Endodermal cell (in vitro differentiated cells): ENCODE data around the gene MSANTD3. TPM values are rescaled to one million over a fixed set of nuclear protein-coding genes. Genes with fewer than 3 reads are reported as not detected.
A peak's percentile ranks its signal among the peaks of the same experiment; 100 is the strongest.

Source experiments
- DNase-seq: peaks from one replicate; pipeline ENCODE4 v3.0.0-alpha.2; 2017
- H3K27ac ChIP-seq: 2 replicates; pipeline ENCODE4 v1.5.1; 2013; ENCODE audit warnings: mild to moderate bottlenecking, low read depth, low read length, moderate library complexity
- H3K27me3 ChIP-seq: 2 replicates; pipeline ENCODE4 v1.6.1; 2013; ENCODE audit warnings: mild to moderate bottlenecking, low read length, moderate library complexity; ENCODE audit not compliant: insufficient read depth, control insufficient read depth, poor library complexity, severe bottlenecking
- H3K36me3 ChIP-seq: 2 replicates; pipeline ENCODE4 v1.7.0; 2013; ENCODE audit warnings: mild to moderate bottlenecking, low read length, moderate library complexity; ENCODE audit not compliant: control insufficient read depth, insufficient read depth
- H3K4me1 ChIP-seq: one replicate; pipeline ENCODE4 v1.7.0; 2013; ENCODE audit warnings: low read length; ENCODE audit not compliant: control insufficient read depth, insufficient read depth
- H3K4me3 ChIP-seq: 2 replicates; pipeline ENCODE4 v1.5.1; 2013; ENCODE audit warnings: mild to moderate bottlenecking, low read length, moderate library complexity
- H3K9ac ChIP-seq: 2 replicates; pipeline ENCODE4 v1.6.1; 2013; ENCODE audit warnings: mild to moderate bottlenecking, low read length, moderate library complexity; ENCODE audit not compliant: poor library complexity, severe bottlenecking; ENCODE audit errors: extremely low read depth
- H3K9me3 ChIP-seq: 2 replicates; pipeline ENCODE4 v1.6.1; 2013; ENCODE audit warnings: mild to moderate bottlenecking, low read length, moderate library complexity; ENCODE audit not compliant: control insufficient read depth
- H3K27ac Mint-ChIP-seq: 2 replicates; pipeline ENCODE4 v1.8.0; 2020; ENCODE audit warnings: mixed read lengths
- H3K27me3 Mint-ChIP-seq: 2 replicates; pipeline ENCODE4 v1.8.0; 2021; ENCODE audit warnings: mild to moderate bottlenecking, mixed read lengths; ENCODE audit not compliant: insufficient read depth
- H3K36me3 Mint-ChIP-seq: 2 replicates; pipeline ENCODE4 v1.8.0; 2020; ENCODE audit warnings: low read depth, mixed read lengths
- H3K4me1 Mint-ChIP-seq: 2 replicates; pipeline ENCODE4 v1.8.0; 2020; ENCODE audit warnings: mixed read lengths
- H3K4me3 Mint-ChIP-seq: 2 replicates; pipeline ENCODE4 v1.8.0; 2020; ENCODE audit warnings: mild to moderate bottlenecking, moderate library complexity, mixed read lengths
- H3K9me3 Mint-ChIP-seq: 2 replicates; pipeline ENCODE4 v1.8.0; 2020; ENCODE audit warnings: mild to moderate bottlenecking, mixed read lengths
- CTCF ChIP-seq: fragments of 200-600 bp; sonication (generic); conservative IDR thresholded peaks from 2 replicates; pipeline ENCODE4 v1.5.0; 2021; ENCODE audit warnings: antibody characterized with exemption, mild to moderate bottlenecking
- WGBS, 2 experiments: methylation state at CpG; one replicate each; pipeline versions ENCODE4 v1.1.5 to v1.1.7; 2013; ENCODE audit warnings: missing lambda C conversion rate in 2 of 2, mixed read lengths in 1 of 2; ENCODE audit not compliant: insufficient coverage in 1 of 2, insufficient read length in 1 of 2; 5-methylcytosine and 5-hydroxymethylcytosine counted together
- total RNA-seq, 2 donors: library from RNA; stranded (reverse); fragmentation: NEBNext Ultra II Directional in 1 of 2; extraction: Animal tissue kit (Norgen Biotek cat#: 25700) in 1 of 2; gene quantifications; 2 replicates in 1 of 2; 3 replicates in 1 of 2; pipeline ENCODE4 v1.2.1, GENCODE V29; 2021

MSANTD3 gene
- total RNA-seq, 2 donors from 2014 or later, result 29.8 to 32.2 TPM

GRCh38 chr9:100472268-100472667 lies 45.3 kb downstream of the MSANTD3 start:
- Mint-ChIP-seq H3K27ac (peak overlapping the region; percentile 77), H3K4me1 (peaks cover 31% of the 10 kb centered on the region), H3K9me3 (no peaks in the 10 kb centered on the region), H3K27me3 (no peaks in the 10 kb centered on the region), H3K4me3 (peak overlapping the region; percentile 81), H3K36me3 (peaks cover 10% of the 10 kb centered on the region)
- Histone ChIP-seq H3K9me3 (no peaks in the 10 kb centered on the region), H3K9ac (no peak overlapping the region), H3K36me3 (no peaks in the 10 kb centered on the region), H3K27me3 (no peaks in the 10 kb centered on the region), H3K4me3 (peak overlapping the region; percentile 63), H3K27ac (peak overlapping the region; percentile 92), H3K4me1 (no peaks in the 10 kb centered on the region)
- WGBS, 2 experiments, result 80% methylated on average over 2 of the region's 3 CpGs; no CpG with 5 or more reads in 1 of the 2 experiments
- TF ChIP-seq CTCF, result no peak
- DNase-seq, result no peak

- Histone ChIP-seq H3K9me3 (no peaks in the 10 kb centered on the region), H3K27ac (peak within 1 kb of the TSS; percentile 92), H3K27me3 (no peaks in the 10 kb centered on the region), H3K36me3 (no peaks in the 10 kb centered on the region), H3K4me1 (no peaks in the 10 kb centered on the region), H3K4me3 (peak within 1 kb of the TSS; percentile 98), H3K9ac (peak within 1 kb of the TSS; percentile 77)
- Mint-ChIP-seq H3K4me3 (peak within 1 kb of the TSS; percentile 81), H3K36me3 (peaks cover 13% of the 10 kb centered on the region), H3K9me3 (no peaks in the 10 kb centered on the region), H3K27ac (peak within 1 kb of the TSS; percentile 77), H3K4me1 (peaks cover 32% of the 10 kb centered on the region), H3K27me3 (no peaks in the 10 kb centered on the region)
- DNase-seq, result peak; percentile 94
- 0 to 1% methylated on average over 11 to 54 of the region's 54 CpGs for WGBS, 2 experiments
- TF ChIP-seq CTCF, result peak; percentile 59
Observed at GRCh38 chr9:100472788-100473275, 45.9 kb downstream of the MSANTD3 start, which contains the start of gene TMEFF1. Gene TMEFF1 (plus strand): TSS chr9:100473149. CDS start chr9:100473545, 396 bp downstream.

- Histone ChIP-seq H3K4me1 (no peaks in the 10 kb centered on the region), H3K27me3 (no peaks in the 10 kb centered on the region), H3K4me3 (peak overlapping the region; percentile 98), H3K9ac (peak overlapping the region; percentile 77), H3K27ac (peak overlapping the region; percentile 92), H3K36me3 (no peaks in the 10 kb centered on the region), H3K9me3 (no peaks in the 10 kb centered on the region)
- WGBS, 2 experiments, result 0% methylated on average over 32 to 95 of the region's 108 CpGs
- no peaks in the 10 kb centered on the region for H3K27me3 Mint-ChIP-seq
- H3K4me3 Mint-ChIP-seq, result peak overlapping the region; percentile 81
- H3K27ac Mint-ChIP-seq, result peak overlapping the region; percentile 64
- peaks cover 17% of the 10 kb centered on the region for H3K36me3 Mint-ChIP-seq
- no peak for TF ChIP-seq CTCF
- H3K9me3 Mint-ChIP-seq, result no peaks in the 10 kb centered on the region
- H3K4me1 Mint-ChIP-seq, result peaks cover 36% of the 10 kb centered on the region
- peak; percentile 86 for DNase-seq
Observed at GRCh38 chr9:100473276-100474081, 46.5 kb downstream of the MSANTD3 start.
